ENCODE measurements around the gene MARCHF11.

DNA sequence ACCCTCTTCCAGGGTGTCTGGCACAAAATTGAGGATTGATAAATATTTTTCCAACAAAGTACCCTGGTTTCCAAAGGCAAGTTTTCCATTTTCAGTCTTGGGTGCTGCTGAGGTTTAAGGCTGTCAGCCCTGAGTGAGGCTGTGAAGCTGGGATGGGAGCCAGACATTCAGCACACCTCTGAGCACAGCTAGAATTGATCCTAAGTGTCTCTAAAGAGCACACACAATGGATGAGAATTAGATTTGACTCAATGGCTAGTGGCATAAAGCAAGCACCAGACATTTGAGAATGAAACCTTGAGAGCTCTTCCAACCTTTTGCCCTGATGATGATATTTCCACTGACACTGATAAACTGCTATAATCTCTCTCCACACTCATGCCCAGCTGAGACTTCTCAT is 131.5 kb downstream of the MARCHF11 start:
- no peak for TF ChIP-seq CTCF (conservative IDR thresholded peaks at IDR 0.05; ENCODE audit: low read depth, low read length)
- no peak for TF ChIP-seq SMC3 (IDR thresholded peaks at IDR 0.05; ENCODE audit: low read depth, low read length)
- no peak for TF ChIP-seq CEBPB (IDR thresholded peaks at IDR 0.05; ENCODE audit: low read depth, low read length)
- no peak for TF ChIP-seq MAZ (IDR thresholded peaks at IDR 0.05; ENCODE audit: borderline replicate concordance, low read depth, low read length)
- no peak for TF ChIP-seq FOS (IDR thresholded peaks at IDR 0.05; ENCODE audit: low read depth, low read length)
